Mesothelial cell of epicardium (in vitro differentiated cells): Measurements from ENCODE around the gene RNF224. TPM values are rescaled to one million over a fixed set of nuclear protein-coding genes. Genes with fewer than 3 reads are reported as not detected.

Source experiments
- DNase-seq, 2 experiments: peaks; one replicate each; pipeline ENCODE4 v3.0.0; 2021; ENCODE audit warnings: low spot score in 2 of 2; ENCODE audit not compliant: unreplicated experiment in 2 of 2
- H3K27ac Mint-ChIP-seq: 2 replicates; pipeline ENCODE4 v1.8.0; 2021; ENCODE audit warnings: mixed read lengths
- H3K27me3 Mint-ChIP-seq: 2 replicates; pipeline ENCODE4 v1.8.0; 2021; ENCODE audit warnings: low read depth, mixed read lengths
- H3K36me3 Mint-ChIP-seq: 2 replicates; pipeline ENCODE4 v1.8.0; 2021; ENCODE audit warnings: mixed read lengths
- H3K4me1 Mint-ChIP-seq: 2 replicates; pipeline ENCODE4 v1.8.0; 2021; ENCODE audit warnings: mixed read lengths
- H3K4me3 Mint-ChIP-seq: 2 replicates; pipeline ENCODE4 v1.8.0; 2021; ENCODE audit warnings: mild to moderate bottlenecking, moderate library complexity, mixed read lengths
- H3K9me3 Mint-ChIP-seq: 2 replicates; pipeline ENCODE4 v1.8.0; 2021; ENCODE audit warnings: mixed read lengths
- total RNA-seq: library from RNA; stranded (reverse); gene quantifications from 3 replicates; pipeline ENCODE4 v1.2.1, GENCODE V29; 2021
- TF ChIP-seq, protein P1 (sequence below): fragments of 200-600 bp; sonication (generic); IDR thresholded peaks from one replicate; pipeline ENCODE4 v1.5.0; 2021; ENCODE audit warnings: antibody characterized with exemption; ENCODE audit not compliant: unreplicated experiment

The RNF224 gene
- total RNA-seq, 1 donor from 2014 or later = 0.16 TPM

DNA sequence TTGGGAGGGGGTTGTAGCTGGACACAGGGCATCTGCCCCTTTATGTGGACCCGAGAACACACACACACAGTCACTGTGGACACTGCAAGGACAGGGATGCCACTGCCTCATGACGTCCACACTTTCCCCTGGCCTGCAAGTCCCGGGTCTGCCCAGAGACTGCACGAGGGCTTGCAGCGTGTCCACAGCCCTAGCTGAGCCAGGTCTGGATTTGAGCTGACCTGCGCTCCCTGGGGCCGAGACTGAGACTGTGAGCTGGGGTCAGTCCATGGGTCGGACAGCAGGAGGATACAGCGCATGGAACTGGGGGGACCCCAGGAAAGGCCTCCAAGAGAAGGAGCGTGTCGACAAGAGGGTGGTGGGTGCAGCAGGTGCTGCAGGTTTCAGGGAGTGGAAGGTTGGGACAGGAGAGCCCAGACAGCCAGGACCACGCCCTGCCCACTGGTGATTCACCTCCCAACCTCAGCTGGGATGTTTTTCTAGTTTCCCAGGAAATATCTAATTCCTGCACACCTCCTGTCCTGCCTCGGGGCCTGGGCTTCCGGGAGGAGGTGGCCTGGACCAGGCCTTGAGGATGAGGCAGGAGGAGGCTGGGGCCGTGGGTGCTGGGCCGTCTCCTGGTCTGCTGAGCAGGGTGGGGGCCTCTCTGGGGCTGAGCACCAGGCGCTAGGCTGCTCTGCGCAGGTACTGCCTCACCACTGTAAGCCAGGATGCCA lies 806 bp upstream of the RNF224 start:
- Mint-ChIP-seq H3K36me3 (no peaks in the 10 kb centered on the region), H3K4me3 (peak overlapping the region; percentile 8), H3K4me1 (peaks cover 9% of the 10 kb centered on the region), H3K9me3 (no peaks in the 10 kb centered on the region), H3K27ac (no peak overlapping the region), H3K27me3 (peaks cover 4% of the 10 kb centered on the region)
- TF ChIP-seq, protein P1, sequence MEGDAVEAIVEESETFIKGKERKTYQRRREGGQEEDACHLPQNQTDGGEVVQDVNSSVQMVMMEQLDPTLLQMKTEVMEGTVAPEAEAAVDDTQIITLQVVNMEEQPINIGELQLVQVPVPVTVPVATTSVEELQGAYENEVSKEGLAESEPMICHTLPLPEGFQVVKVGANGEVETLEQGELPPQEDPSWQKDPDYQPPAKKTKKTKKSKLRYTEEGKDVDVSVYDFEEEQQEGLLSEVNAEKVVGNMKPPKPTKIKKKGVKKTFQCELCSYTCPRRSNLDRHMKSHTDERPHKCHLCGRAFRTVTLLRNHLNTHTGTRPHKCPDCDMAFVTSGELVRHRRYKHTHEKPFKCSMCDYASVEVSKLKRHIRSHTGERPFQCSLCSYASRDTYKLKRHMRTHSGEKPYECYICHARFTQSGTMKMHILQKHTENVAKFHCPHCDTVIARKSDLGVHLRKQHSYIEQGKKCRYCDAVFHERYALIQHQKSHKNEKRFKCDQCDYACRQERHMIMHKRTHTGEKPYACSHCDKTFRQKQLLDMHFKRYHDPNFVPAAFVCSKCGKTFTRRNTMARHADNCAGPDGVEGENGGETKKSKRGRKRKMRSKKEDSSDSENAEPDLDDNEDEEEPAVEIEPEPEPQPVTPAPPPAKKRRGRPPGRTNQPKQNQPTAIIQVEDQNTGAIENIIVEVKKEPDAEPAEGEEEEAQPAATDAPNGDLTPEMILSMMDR = no peak
- no peak for DNase-seq

DNA sequence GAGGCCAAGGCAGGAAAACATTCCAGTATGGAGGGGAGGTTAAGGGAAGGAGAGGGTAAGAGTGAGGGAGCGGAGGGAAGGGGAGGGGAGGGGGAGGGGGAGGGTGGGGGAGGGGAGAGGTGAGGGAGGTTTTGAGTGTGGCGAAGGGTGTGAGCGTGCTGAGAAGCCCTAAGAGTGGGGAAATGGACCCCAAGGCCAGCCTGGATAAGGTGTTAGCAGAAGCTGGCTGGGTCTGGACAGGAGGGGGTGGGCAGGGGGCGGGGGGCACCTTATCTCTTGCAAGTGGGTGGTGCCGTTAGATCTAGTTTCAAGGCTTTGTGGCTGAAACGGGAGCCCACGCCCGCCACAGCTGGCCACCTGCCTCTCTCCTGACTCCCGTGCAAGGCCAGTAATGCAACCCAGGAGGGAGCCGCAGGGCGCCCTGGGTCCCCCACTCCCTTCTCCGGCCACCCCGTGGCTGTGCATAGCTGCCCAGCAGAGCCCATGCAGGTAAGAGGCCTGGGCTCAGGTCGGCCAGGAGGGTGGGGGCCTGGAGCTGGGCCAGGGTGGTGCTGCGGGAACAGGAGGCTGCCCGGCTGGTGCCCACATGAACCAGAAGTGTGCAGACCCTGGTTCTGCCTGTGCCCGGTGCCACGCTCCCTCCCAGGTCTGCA lies 677 bp downstream of the RNF224 start:
- TF ChIP-seq, protein P1 = no peak
- Mint-ChIP-seq H3K36me3 (no peaks in the 10 kb centered on the region), H3K4me3 (no peak overlapping the region), H3K9me3 (no peaks in the 10 kb centered on the region), H3K27me3 (peaks cover 3% of the 10 kb centered on the region), H3K4me1 (peaks cover 8% of the 10 kb centered on the region), H3K27ac (peak overlapping the region; percentile 90)
- no peak for DNase-seq

DNA sequence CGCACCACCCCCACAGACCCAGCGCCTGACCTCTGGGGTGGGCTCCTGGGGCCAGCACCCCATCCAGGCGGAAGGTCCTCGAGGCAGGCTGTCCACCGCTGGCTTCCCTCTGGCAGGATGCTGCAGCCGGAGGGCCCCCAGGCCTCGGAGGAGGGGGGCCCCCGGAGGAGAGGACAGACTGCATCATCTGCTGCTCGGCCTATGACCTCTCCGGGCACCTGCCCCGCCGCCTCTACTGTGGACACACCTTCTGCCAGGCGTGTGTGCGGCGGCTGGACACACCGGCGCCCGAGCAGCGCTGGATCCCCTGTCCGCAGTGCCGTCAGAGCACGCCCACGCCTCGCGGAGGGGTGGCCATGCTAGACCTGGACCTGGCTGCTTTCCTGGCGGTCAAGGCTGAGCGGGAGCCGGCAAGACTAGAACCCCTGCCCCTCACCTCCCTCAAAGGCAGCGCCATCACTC lies 1.2 kb downstream of the RNF224 start:
- H3K27me3 Mint-ChIP-seq = peaks cover 3% of the 10 kb centered on the region
- H3K27ac Mint-ChIP-seq = no peak overlapping the region
- DNase-seq = no peak
- H3K9me3 Mint-ChIP-seq = no peaks in the 10 kb centered on the region
- no peaks in the 10 kb centered on the region for H3K36me3 Mint-ChIP-seq
- no peak overlapping the region for H3K4me3 Mint-ChIP-seq
- peaks cover 7% of the 10 kb centered on the region for H3K4me1 Mint-ChIP-seq
- TF ChIP-seq, protein P1 = no peak

DNA sequence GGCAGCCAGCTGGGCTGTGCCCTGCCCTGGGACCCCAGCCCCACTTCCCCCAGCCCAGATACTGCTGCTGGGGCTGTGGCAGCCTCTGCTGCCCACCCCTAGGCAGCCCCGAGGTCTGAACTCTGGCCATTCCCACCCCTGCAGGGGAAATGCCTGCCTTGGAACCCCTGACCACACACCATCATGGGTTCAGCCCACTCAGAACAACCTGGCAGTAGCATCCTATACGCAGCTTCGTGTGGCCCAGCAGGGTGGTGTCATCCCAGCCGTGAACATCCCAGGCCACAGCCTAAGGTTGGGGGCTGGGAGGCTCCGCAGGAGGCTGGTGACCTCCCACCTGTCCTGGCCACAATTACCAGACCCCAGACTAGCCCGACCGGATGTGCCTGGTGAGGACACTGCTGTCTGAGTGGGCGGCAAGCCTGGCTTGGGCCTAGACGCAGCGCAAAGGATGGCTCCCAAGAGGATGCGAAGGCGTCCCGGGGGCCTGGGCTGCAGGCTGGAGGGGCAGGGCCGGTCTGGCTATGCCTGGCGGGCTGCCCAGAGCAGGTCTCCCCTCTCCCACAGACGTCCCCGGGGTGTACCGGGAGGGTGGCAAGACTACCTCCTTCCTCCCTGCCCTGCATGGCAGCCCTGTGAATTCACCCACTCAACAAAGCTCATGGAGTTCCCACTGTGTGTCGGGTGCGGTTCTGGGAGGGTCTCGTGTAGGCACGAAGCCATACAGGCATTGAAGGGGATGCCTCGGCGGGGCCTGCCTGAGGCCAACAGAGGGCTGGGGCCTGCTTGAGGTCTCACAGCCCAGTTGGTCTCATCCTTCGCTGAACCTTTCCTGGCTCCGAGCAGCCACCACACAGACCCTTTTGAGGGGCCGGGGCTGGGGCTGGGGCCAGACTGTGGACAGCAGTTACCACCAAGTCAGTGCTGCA lies 1.9 kb downstream of the RNF224 start:
- H3K27me3 Mint-ChIP-seq = peaks cover 3% of the 10 kb centered on the region

More for the DNA sequence above, 1.9 kb downstream of the RNF224 start:
- Mint-ChIP-seq H3K4me1 (peaks cover 7% of the 10 kb centered on the region), H3K36me3 (no peaks in the 10 kb centered on the region), H3K27ac (no peak overlapping the region), H3K4me3 (no peak overlapping the region), H3K9me3 (no peaks in the 10 kb centered on the region)
- TF ChIP-seq, protein P1 = no peak
- no peak for DNase-seq
